Measurements from ENCODE around the gene PKM. TPM values are rescaled to one million over a fixed set of nuclear protein-coding genes. Genes with fewer than 3 reads are reported as not detected.

The PKM gene
- total and polyA plus RNA-seq, 9 of the 15 experiments (the other 6 are each of a cell fraction or from before 2014, with no cell fraction given): 140 to 825 (median 383) TPM

- TF ChIP-seq SMARCB1 (IDR thresholded peaks at IDR 0.05; ENCODE audit: insufficient read length, low read depth) (no peak), ZNF347 (CRISPR knock-in tag; IDR thresholded peaks at IDR 0.05; ENCODE audit: low read depth) (no peak), DPF2 (IDR thresholded peaks at IDR 0.05) (peak; percentile 39; the same call in 1 of the 2 replicates), TRIM25 (IDR thresholded peaks at IDR 0.05; ENCODE audit: borderline replicate concordance) (no peak), LEF1 (IDR thresholded peaks at IDR 0.05) (no peak), ZBTB26 (CRISPR knock-in tag; IDR thresholded peaks at IDR 0.05) (no peak), ETS2 (tag; IDR thresholded peaks at IDR 0.05; ENCODE audit: borderline replicate concordance, poor library complexity, severe bottlenecking) (no peak), PBX2 (CRISPR knock-in tag; IDR thresholded peaks at IDR 0.05; ENCODE audit: low read depth) (no peak), PBX2 (tag; conservative IDR thresholded peaks at IDR 0.05; ENCODE audit: low read depth) (no peak), KDM5B (IDR thresholded peaks at IDR 0.05; ENCODE audit: insufficient replicate concordance, low read depth, low read length) (peak; percentile 82), ZEB2 (IDR thresholded peaks at IDR 0.05) (no peak), TEAD1 (CRISPR knock-in tag; IDR thresholded peaks at IDR 0.05) (0 out of 4 replicates have a peak, but pooled peaks of 1 of the 2 experiments have one; percentile 40), ZKSCAN8 (CRISPR knock-in tag; IDR thresholded peaks at IDR 0.05) (no peak), ZNF655 (CRISPR knock-in tag; IDR thresholded peaks at IDR 0.05) (no peak), FOSL1 (tag; conservative IDR thresholded peaks at IDR 0.05) (peak; percentile 31; the same call in 1 of the 2 replicates), PATZ1 (CRISPR knock-in tag; IDR thresholded peaks at IDR 0.05; ENCODE audit: borderline replicate concordance) (no peak), PRMT5 (CRISPR knock-in tag; IDR thresholded peaks at IDR 0.05) (no peak), NFATC3 (IDR thresholded peaks at IDR 0.05) (no peak)
Measured at GRCh38 chr15:72272213-72272996, 41.4 kb upstream of the PKM start, which contains the start of gene PARP6 (continued).
